Cardiac ventricle fibroblast (primary cell): ENCODE measurements around the gene ERVK3-1. TPM values are rescaled to one million over a fixed set of nuclear protein-coding genes. Genes with fewer than 3 reads are reported as not detected.

Source experiments
- total RNA-seq: library from RNA; depleted of rRNA; stranded (reverse); fragments of >200 nt; gene quantifications from 2 replicates; pipeline ENCODE4 v1.2.3, GENCODE V29; 2015

ERVK3-1 gene
- total RNA-seq = 21.8 and 35.2 TPM in 2 replicates

GRCh38 chr19:58305065-58305931 is at the start of gene ERVK3-1:
Gene ERVK3-1 (plus strand): TSS chr19:58305377. CDS start chr19:58312169, 6,792 bp downstream.

GRCh38 chr19:58278541-58279041 is 26.6 kb upstream of the ERVK3-1 start, which contains the start of gene ZNF8:
Gene ZNF8 (plus strand): TSS chr19:58278955. CDS start chr19:58279082, 127 bp downstream.

GRCh38 chr19:58326914-58327726 is 21.9 kb downstream of the ERVK3-1 start, which contains the start of gene ZSCAN22:
Gene ZSCAN22 (plus strand): TSS chr19:58326994. CDS start chr19:58334803, 7,809 bp downstream.

GRCh38 chr19:58352760-58353671 is 47.8 kb downstream of the ERVK3-1 start, which contains the start of gene A1BG:
Gene A1BG (minus strand): TSS chr19:58353492. CDS start chr19:58353437, 55 bp downstream.

GRCh38 chr19:58362272-58362994 is 57.3 kb downstream of the ERVK3-1 start, which contains the start of gene ZNF497:
Gene ZNF497 (minus strand): TSS chr19:58362751. CDS start chr19:58357635, 5,116 bp downstream.

Other genes starting within 250 kb of the ERVK3-1 start
- 3.9 and 5.3 TPM in 2 replicates for gene ZNF135, start 246.1 kb upstream of the ERVK3-1 start, total RNA-seq
- gene ZSCAN18, start 207.1 kb upstream of the ERVK3-1 start, total RNA-seq = 49.3 and 52.7 TPM in 2 replicates
- gene ZNF329, start 154.6 kb upstream of the ERVK3-1 start, total RNA-seq = 7.2 and 7.8 TPM in 2 replicates
- 18.0 and 21.7 TPM in 2 replicates for gene ZNF274, start 122.3 kb upstream of the ERVK3-1 start, total RNA-seq
- 24.6 and 33.3 TPM in 2 replicates for gene ZNF544, start 76.5 kb upstream of the ERVK3-1 start, total RNA-seq
- gene ZNF8, start 26.4 kb upstream of the ERVK3-1 start, total RNA-seq = 6.2 and 6.9 TPM in 2 replicates
- gene ZSCAN22, start 21.6 kb downstream of the ERVK3-1 start, total RNA-seq = 2.4 and 2.8 TPM in 2 replicates
- 24.8 and 61.8 TPM in 2 replicates for gene A1BG, start 48.1 kb downstream of the ERVK3-1 start, total RNA-seq
- 0.12 and 0.29 TPM in 2 replicates for gene ZNF497, start 57.4 kb downstream of the ERVK3-1 start, total RNA-seq
- 3.8 and 4.8 TPM in 2 replicates for gene ZNF837, start 75.7 kb downstream of the ERVK3-1 start, total RNA-seq
- 1,797 and 1,853 TPM in 2 replicates for gene RPS5, start 81.9 kb downstream of the ERVK3-1 start, total RNA-seq
- gene RNF225, start 90.3 kb downstream of the ERVK3-1 start, total RNA-seq = not detected in 2 replicates
- 12.7 and 16.5 TPM in 2 replicates for gene ZNF584, start 103.3 kb downstream of the ERVK3-1 start, total RNA-seq
- 6.4 and 7.1 TPM in 2 replicates for gene ZNF132, start 134.8 kb downstream of the ERVK3-1 start, total RNA-seq
- 7.5 and 7.6 TPM in 2 replicates for gene ZNF324B, start 146.2 kb downstream of the ERVK3-1 start, total RNA-seq
- gene ZNF324, start 161.7 kb downstream of the ERVK3-1 start, total RNA-seq = 10.7 and 12.1 TPM in 2 replicates
- gene ZNF446, start 171.0 kb downstream of the ERVK3-1 start, total RNA-seq = 12.8 and 16.3 TPM in 2 replicates
- gene SLC27A5, start 206.6 kb downstream of the ERVK3-1 start, total RNA-seq = 4.8 and 5.5 TPM in 2 replicates
- gene ZBTB45, start 214.4 kb downstream of the ERVK3-1 start, total RNA-seq = 5.9 and 9.4 TPM in 2 replicates
- gene TRIM28, start 238.7 kb downstream of the ERVK3-1 start, total RNA-seq = 204 and 211 TPM in 2 replicates
- gene CHMP2A, start 249.7 kb downstream of the ERVK3-1 start, total RNA-seq = 133 and 136 TPM in 2 replicates